ENCODE data around the gene SH3TC2. TPM values are rescaled to one million over a fixed set of nuclear protein-coding genes. Genes with fewer than 3 reads are reported as not detected.
A peak's percentile ranks its signal among the peaks of the same experiment; 100 is the strongest.

SH3TC2 gene
- total RNA-seq, 1 experiment from 2014 or later: 32.0 TPM

- H3K79me2 ChIP-seq (ENCODE audit: low read length): no peaks in the 10 kb centered on the region
- BruUV-seq (replicated peaks): no TSS peak
- H3K27me3 ChIP-seq (ENCODE audit: low read length): no peaks in the 10 kb centered on the region
- H2AFZ ChIP-seq (ENCODE audit: low read length): peak overlapping the region; percentile 2; the same call in 1 of the 2 replicates
- no peaks in the 10 kb centered on the region for H4K20me1 ChIP-seq (ENCODE audit: low read length)
- ChIA-PET POLR2A (ENCODE audit: unreplicated experiment) (interaction anchor here (0.5 to 0.6 kb wide), 4 partner anchors 8 to 141 kb away, joined by 3 to 8 read pairs (median 5); no protein-coding TSS in a partner anchor), CTCF (interaction anchor here (0.7 to 1.2 kb wide), 4 partner anchors 11 to 685 kb away, joined by 3 to 5 read pairs (median 4); no protein-coding TSS in a partner anchor)
- DNase-seq: peak; percentile 84
- no peaks in the 10 kb centered on the region for H3K9me3 ChIP-seq (ENCODE audit: low read length)
- H3K9ac ChIP-seq (ENCODE audit: low read length): peak overlapping the region; percentile 16; the same call in 1 of the 2 replicates
- TF ChIP-seq EZH2 (IDR thresholded peaks at IDR 0.05; ENCODE audit: low read length, unreplicated experiment): no peak
- TF ChIP-seq CTCF (conservative IDR thresholded peaks at IDR 0.05; ENCODE audit: low read depth, low read length): no peak
- TF ChIP-seq EZH2phosphoT487 (IDR thresholded peaks at IDR 0.05; ENCODE audit: borderline replicate concordance, low read length): no peak
- no peak overlapping the region for H3K4me3 ChIP-seq (ENCODE audit: low read length)
- no peak for ATAC-seq
- H3K9me2 ChIP-seq (replicated peaks; ENCODE audit: low read length): no peaks in the 10 kb centered on the region
- peaks cover 89% of the 10 kb centered on the region for H3K4me1 ChIP-seq (ENCODE audit: insufficient read depth, low read length)
- no peaks in the 10 kb centered on the region for H3K36me3 ChIP-seq (ENCODE audit: low read depth, low read length)
- H3K27ac ChIP-seq (ENCODE audit: low read length): peak overlapping the region; percentile 60
- H3F3A ChIP-seq (ENCODE audit: low read length, unreplicated experiment): peaks cover 36% of the 10 kb centered on the region
- H3K4me2 ChIP-seq (ENCODE audit: low read length): peak overlapping the region; percentile 7; the same call in 1 of the 2 replicates
- intact Hi-C loops (cut with micrococcal nuclease): loop anchor here (10.0 kb wide), 1 partner anchor 1075 kb away; no protein-coding TSS in a partner anchor
Observed at GRCh38 chr5:148970228-148970627, 92.6 kb downstream of the SH3TC2 start.

- POLR2A ChIA-PET (ENCODE audit: unreplicated experiment): interaction anchor here (0.6 kb wide), 1 partner anchor 94 kb away, joined by 3 read pairs; no protein-coding TSS in a partner anchor
- Histone ChIP-seq H3K36me3 (ENCODE audit: low read depth, low read length) (no peaks in the 10 kb centered on the region), H3K4me2 (ENCODE audit: low read length) (no peak overlapping the region), H3K4me3 (ENCODE audit: low read length) (no peak overlapping the region), H4K20me1 (ENCODE audit: low read length) (no peaks in the 10 kb centered on the region), H3K27me3 (ENCODE audit: low read length) (no peaks in the 10 kb centered on the region), H3F3A (ENCODE audit: low read length, unreplicated experiment) (peaks cover 30% of the 10 kb centered on the region), H3K79me2 (ENCODE audit: low read length) (no peaks in the 10 kb centered on the region), H3K9me3 (ENCODE audit: low read length) (no peaks in the 10 kb centered on the region), H3K4me1 (ENCODE audit: insufficient read depth, low read length) (peaks cover 85% of the 10 kb centered on the region), H3K27ac (ENCODE audit: low read length) (peak overlapping the region; percentile 60), H3K9ac (ENCODE audit: low read length) (no peak overlapping the region), H2AFZ (ENCODE audit: low read length) (no peak overlapping the region), H3K9me2 (replicated peaks; ENCODE audit: low read length) (no peaks in the 10 kb centered on the region)
- CTCF ChIA-PET: interaction anchor here (0.7 to 1.2 kb wide), 5 partner anchors 12 to 145 kb away, joined by 3 to 5 read pairs (median 4); no protein-coding TSS in a partner anchor
- intact Hi-C loops (cut with micrococcal nuclease): loop anchor here (5.0 kb wide), 1 partner anchor 258 kb away; no protein-coding TSS in a partner anchor
- DNase-seq (peak; percentile 40), ATAC-seq (no peak)
- BruUV-seq (replicated peaks): no TSS peak
- TF ChIP-seq EZH2phosphoT487 (IDR thresholded peaks at IDR 0.05; ENCODE audit: borderline replicate concordance, low read length) (no peak), CTCF (conservative IDR thresholded peaks at IDR 0.05; ENCODE audit: low read depth, low read length) (peak; percentile 39)
Observed at GRCh38 chr5:148969291-148969690, 93.6 kb downstream of the SH3TC2 start.

GRCh38 chr5:148968311-148968710 lies 94.6 kb downstream of the SH3TC2 start:
- H2AFZ ChIP-seq (ENCODE audit: low read length): no peak overlapping the region
- TF ChIP-seq CTCF (conservative IDR thresholded peaks at IDR 0.05; ENCODE audit: low read depth, low read length) (no peak), EZH2phosphoT487 (IDR thresholded peaks at IDR 0.05; ENCODE audit: borderline replicate concordance, low read length) (no peak), EZH2 (IDR thresholded peaks at IDR 0.05; ENCODE audit: low read length, unreplicated experiment) (no peak)
- no peaks in the 10 kb centered on the region for H3K9me2 ChIP-seq (replicated peaks; ENCODE audit: low read length)
- BruUV-seq (replicated peaks): no TSS peak
- H3K4me1 ChIP-seq (ENCODE audit: insufficient read depth, low read length): peaks cover 83% of the 10 kb centered on the region
- H3K9me3 ChIP-seq (ENCODE audit: low read length): no peaks in the 10 kb centered on the region
- H3K27me3 ChIP-seq (ENCODE audit: low read length): no peaks in the 10 kb centered on the region
- intact Hi-C loops (cut with micrococcal nuclease): loop anchor here (5.0 kb wide), 1 partner anchor 259 kb away; no protein-coding TSS in a partner anchor
- no peak for ATAC-seq
- CTCF ChIA-PET: no interaction called here
- H3K4me2 ChIP-seq (ENCODE audit: low read length): no peak overlapping the region
- no peaks in the 10 kb centered on the region for H4K20me1 ChIP-seq (ENCODE audit: low read length)
- no peak overlapping the region for H3K4me3 ChIP-seq (ENCODE audit: low read length)
- no peaks in the 10 kb centered on the region for H3K36me3 ChIP-seq (ENCODE audit: low read depth, low read length)
- POLR2A ChIA-PET (ENCODE audit: unreplicated experiment): no interaction called here
- H3K79me2 ChIP-seq (ENCODE audit: low read length): no peaks in the 10 kb centered on the region
- peaks cover 20% of the 10 kb centered on the region for H3F3A ChIP-seq (ENCODE audit: low read length, unreplicated experiment)
- DNase-seq: peak; percentile 15
- no peak overlapping the region for H3K27ac ChIP-seq (ENCODE audit: low read length)
- H3K9ac ChIP-seq (ENCODE audit: low read length): no peak overlapping the region
